Measurements from ENCODE around the gene RAB18. TPM values are rescaled to one million over a fixed set of nuclear protein-coding genes. Genes with fewer than 3 reads are reported as not detected.

The RAB18 gene
- total and polyA plus RNA-seq, 9 of the 15 experiments (the other 6 are each of a cell fraction or from before 2014, with no cell fraction given) = 10.5 to 46.3 (median 32.5) TPM

DNA sequence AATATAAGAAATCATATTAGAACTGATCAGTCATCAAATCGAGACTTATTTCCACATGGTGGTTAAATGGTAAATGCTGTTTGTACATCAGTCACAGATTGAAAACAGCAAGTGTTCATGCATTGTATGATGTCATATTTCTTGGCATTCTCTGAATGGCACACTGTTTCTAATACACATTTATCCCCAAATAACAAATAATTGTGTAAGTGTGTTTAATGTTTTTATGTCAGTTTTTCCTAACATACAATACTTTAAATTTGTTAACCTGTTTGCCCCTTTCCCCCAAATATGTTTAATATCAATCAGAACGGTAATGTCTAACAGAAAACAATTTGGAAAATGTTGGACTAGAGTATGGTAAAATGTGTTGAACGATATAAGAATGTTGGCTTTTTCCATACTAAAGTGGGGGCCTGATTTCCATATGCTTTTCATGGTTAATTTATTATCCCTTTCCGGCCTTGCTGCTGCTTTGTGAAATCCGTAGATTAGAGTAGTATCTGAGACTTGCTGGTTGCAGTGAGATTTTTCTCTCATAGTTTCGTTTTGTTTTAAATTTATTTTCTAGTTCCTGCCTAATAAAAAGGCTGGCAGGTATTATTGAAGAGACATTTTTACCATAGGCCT lies 23.7 kb downstream of the RAB18 start:
- CTCF ChIA-PET (ENCODE audit: low intra/inter-chr PET ratio) = no interaction called here
- no peak for TF ChIP-seq ZBED1 (IDR thresholded peaks at IDR 0.05)
- no peak for TF ChIP-seq FOXP1 (CRISPR knock-in tag; IDR thresholded peaks at IDR 0.05)
- 0 out of 2 replicates have a peak, but pooled peaks have one; percentile 5 for TF ChIP-seq TEAD4 (IDR thresholded peaks at IDR 0.05; ENCODE audit: low read length)
- no peak for TF ChIP-seq TEAD4 (CRISPR knock-in tag; IDR thresholded peaks at IDR 0.05; ENCODE audit: borderline replicate concordance)
- no peak for TF ChIP-seq ZBTB17 (CRISPR knock-in tag; IDR thresholded peaks at IDR 0.05)
- TF ChIP-seq PRMT5 (CRISPR knock-in tag; IDR thresholded peaks at IDR 0.05) = no peak
- TF ChIP-seq MEIS2 (IDR thresholded peaks at IDR 0.05; ENCODE audit: partially characterized antibody) = peak; percentile 33
- TF ChIP-seq ZNF766 (CRISPR knock-in tag; conservative IDR thresholded peaks at IDR 0.05) = no peak
- TF ChIP-seq CBFA2T3 (IDR thresholded peaks at IDR 0.05) = peak; percentile 37
- no peak for TF ChIP-seq ADNP (tag; IDR thresholded peaks at IDR 0.05)
- no peak for TF ChIP-seq SOX6 (IDR thresholded peaks at IDR 0.05)
- TF ChIP-seq NFATC3 (IDR thresholded peaks at IDR 0.05) = no peak
- no peak for TF ChIP-seq PHF20 (IDR thresholded peaks at IDR 0.05; ENCODE audit: partially characterized antibody)
- TF ChIP-seq MNT (conservative IDR thresholded peaks at IDR 0.05) = 0 out of 4 replicates have a peak, but pooled peaks of 1 of the 2 experiments have one; percentile 5
- no peak for TF ChIP-seq SREBF2 (CRISPR knock-in tag; IDR thresholded peaks at IDR 0.05)
- peak; percentile 44; the same call in 1 of the 2 replicates for TF ChIP-seq ETV1 (tag; conservative IDR thresholded peaks at IDR 0.05; ENCODE audit: low read depth)
- TF ChIP-seq TRIM28 (IDR thresholded peaks at IDR 0.05) = no peak
- TF ChIP-seq KLF16 (IDR thresholded peaks at IDR 0.05) = no peak
- peak; percentile 52; the same call in 1 of the 2 replicates for TF ChIP-seq ATF7 (IDR thresholded peaks at IDR 0.05)
- TF ChIP-seq, protein P1, sequence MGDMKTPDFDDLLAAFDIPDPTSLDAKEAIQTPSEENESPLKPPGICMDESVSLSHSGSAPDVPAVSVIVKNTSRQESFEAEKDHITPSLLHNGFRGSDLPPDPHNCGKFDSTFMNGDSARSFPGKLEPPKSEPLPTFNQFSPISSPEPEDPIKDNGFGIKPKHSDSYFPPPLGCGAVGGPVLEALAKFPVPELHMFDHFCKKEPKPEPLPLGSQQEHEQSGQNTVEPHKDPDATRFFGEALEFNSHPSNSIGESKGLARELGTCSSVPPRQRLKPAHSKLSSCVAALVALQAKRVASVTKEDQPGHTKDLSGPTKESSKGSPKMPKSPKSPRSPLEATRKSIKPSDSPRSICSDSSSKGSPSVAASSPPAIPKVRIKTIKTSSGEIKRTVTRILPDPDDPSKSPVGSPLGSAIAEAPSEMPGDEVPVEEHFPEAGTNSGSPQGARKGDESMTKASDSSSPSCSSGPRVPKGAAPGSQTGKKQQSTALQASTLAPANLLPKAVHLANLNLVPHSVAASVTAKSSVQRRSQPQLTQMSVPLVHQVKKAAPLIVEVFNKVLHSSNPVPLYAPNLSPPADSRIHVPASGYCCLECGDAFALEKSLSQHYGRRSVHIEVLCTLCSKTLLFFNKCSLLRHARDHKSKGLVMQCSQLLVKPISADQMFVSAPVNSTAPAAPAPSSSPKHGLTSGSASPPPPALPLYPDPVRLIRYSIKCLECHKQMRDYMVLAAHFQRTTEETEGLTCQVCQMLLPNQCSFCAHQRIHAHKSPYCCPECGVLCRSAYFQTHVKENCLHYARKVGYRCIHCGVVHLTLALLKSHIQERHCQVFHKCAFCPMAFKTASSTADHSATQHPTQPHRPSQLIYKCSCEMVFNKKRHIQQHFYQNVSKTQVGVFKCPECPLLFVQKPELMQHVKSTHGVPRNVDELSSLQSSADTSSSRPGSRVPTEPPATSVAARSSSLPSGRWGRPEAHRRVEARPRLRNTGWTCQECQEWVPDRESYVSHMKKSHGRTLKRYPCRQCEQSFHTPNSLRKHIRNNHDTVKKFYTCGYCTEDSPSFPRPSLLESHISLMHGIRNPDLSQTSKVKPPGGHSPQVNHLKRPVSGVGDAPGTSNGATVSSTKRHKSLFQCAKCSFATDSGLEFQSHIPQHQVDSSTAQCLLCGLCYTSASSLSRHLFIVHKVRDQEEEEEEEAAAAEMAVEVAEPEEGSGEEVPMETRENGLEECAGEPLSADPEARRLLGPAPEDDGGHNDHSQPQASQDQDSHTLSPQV (IDR thresholded peaks at IDR 0.05) = peak; percentile 17; the same call in 1 of the 2 replicates

More for the DNA sequence above, 23.7 kb downstream of the RAB18 start:
- Histone ChIP-seq H3K4me3 (no peak overlapping the region), H3K9me3 (replicated peaks; ENCODE audit: control insufficient read depth, insufficient read depth, low read depth, low read length) (no peaks in the 10 kb centered on the region), H4K20me1 (replicated peaks; ENCODE audit: control insufficient read depth, insufficient read depth, low read length) (no peaks in the 10 kb centered on the region), H2AFZ (ENCODE audit: low read depth, low read length) (no peak overlapping the region; the same call in 1 of the 2 replicates), H3K36me3 (ENCODE audit: control insufficient read depth, insufficient read depth, low read length) (no peaks in the 10 kb centered on the region; the same call in 2 of the 3 replicates), H3K79me2 (ENCODE audit: control insufficient read depth, insufficient read depth, low read length) (peaks cover 94% of the 10 kb centered on the region), H3K9me1 (ENCODE audit: control insufficient read depth, insufficient read depth, low read length) (no peaks in the 10 kb centered on the region), H3K27ac (ENCODE audit: extremely low read depth, low read depth, low read length) (peak overlapping the region; percentile 91; the same call in 2 of the 3 replicates), H3K4me2 (ENCODE audit: insufficient read depth, low read length) (peak overlapping the region; percentile 51), H3K9ac (ENCODE audit: insufficient read depth in 1 of 2, low read depth in 2 of 2, low read length in 2 of 2) (peak overlapping the region in 1 of 2 experiments; percentile 72; a peak in 2 of 4 replicates), H3K4me1 (replicated peaks in 1 of 2; ENCODE audit: control insufficient read depth in 2 of 2, insufficient read depth in 2 of 2, low read length in 2 of 2) (peaks cover 0 to 36% of the 10 kb centered on the region in 2 experiments; a peak in 4 of 5 replicates), H3K27me3 (ENCODE audit: control insufficient read depth in 2 of 2, insufficient read depth in 2 of 2, low read length in 2 of 2) (no peaks in the 10 kb centered on the region)
- in situ Hi-C loops (cut with MboI) = no loop called here
- intact Hi-C loops (cut with micrococcal nuclease) = loop anchor here (2.0 to 10.0 kb wide), 2 partner anchors 23 to 283 kb away; partner anchors contain the start of genes ACBD5 and RAB18
- POLR2A ChIA-PET = interaction anchor here (1.4 kb wide), 1 partner anchor 23 kb away, joined by 6 read pairs; the partner anchor contains the start of gene RAB18
- DNase-seq (ENCODE audit: extremely low read depth in 1 of 4, low spot score in 3 of 4) (peak in 1 of 4 experiments; percentile 15), FAIRE-seq (peak; percentile 64), ATAC-seq (peak; percentile 10; the same call in 1 of the 3 replicates)
- no TSS peak for BruUV-seq (replicated peaks)
- WGBS (ENCODE audit: insufficient coverage, low coverage, missing lambda C conversion rate) = 9% methylated on average over 6 of the region's 6 CpGs

Data from K562 (cell line).